ENCODE measurements around the gene PIGZ. TPM values are rescaled to one million over a fixed set of nuclear protein-coding genes. Genes with fewer than 3 reads are reported as not detected.

The PIGZ gene
- total RNA-seq, 1 experiment from 2014 or later: 1.4 TPM

DNA sequence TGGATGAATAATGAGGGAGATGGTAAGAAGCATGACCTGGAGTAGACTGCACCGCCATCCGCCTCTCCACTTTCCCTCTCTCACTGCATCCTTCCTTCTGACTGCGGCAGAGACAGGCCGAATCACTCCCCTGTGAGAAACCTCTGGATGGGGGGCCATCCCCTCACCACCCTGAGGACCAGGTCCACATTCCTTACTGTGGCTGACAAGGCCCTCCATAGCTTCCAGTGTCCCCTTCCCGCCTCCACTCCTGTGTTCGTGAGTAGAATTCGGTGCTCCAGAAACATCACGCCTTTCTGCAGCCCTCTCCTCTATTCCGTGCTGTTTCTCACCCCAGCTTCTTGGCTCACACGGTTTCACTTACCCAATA is 2.8 kb downstream of the PIGZ start:
- Histone ChIP-seq H3K27ac (ENCODE audit: low read depth, low read length) (no peak overlapping the region), H3K4me2 (ENCODE audit: low read length) (no peak overlapping the region), H3K36me3 (ENCODE audit: control insufficient read depth in 1 of 2, insufficient read depth in 2 of 2, low read length in 2 of 2) (no peaks in the 10 kb centered on the region), H3K9me2 (ENCODE audit: insufficient read depth) (no peaks in the 10 kb centered on the region), H2AFZ (ENCODE audit: low read depth, low read length, poor library complexity, severe bottlenecking) (no peak overlapping the region), H3K4me3 (replicated peaks in 1 of 2; ENCODE audit: low read depth in 1 of 2, low read length in 2 of 2) (no peak overlapping the region), H3K9me3 (ENCODE audit: control insufficient read depth in 1 of 2, insufficient read depth in 1 of 2, low read depth in 1 of 2, low read length in 2 of 2) (no peaks in the 10 kb centered on the region), H4K20me1 (ENCODE audit: insufficient read depth) (no peaks in the 10 kb centered on the region), H3K4me1 (ENCODE audit: control insufficient read depth in 1 of 2, insufficient read depth in 2 of 2, low read length in 2 of 2) (peaks cover 7 to 21% of the 10 kb centered on the region in 2 experiments; a peak in 2 of 4 replicates), H3K9ac (ENCODE audit: low read length) (no peak overlapping the region), H3K27me3 (ENCODE audit: insufficient read depth, low read length) (no peaks in the 10 kb centered on the region), H3K79me2 (ENCODE audit: insufficient read depth, low read length) (no peaks in the 10 kb centered on the region)
- intact Hi-C loops (cut with micrococcal nuclease): loop anchor here (5.0 kb wide), 1 partner anchor 438 kb away; no protein-coding TSS in a partner anchor
- TF ChIP-seq ELF1 (IDR thresholded peaks at IDR 0.05; ENCODE audit: borderline replicate concordance, low read depth): no peak
- TF ChIP-seq ZFX (IDR thresholded peaks at IDR 0.05): no peak
- TF ChIP-seq EZH2phosphoT487 (IDR thresholded peaks at IDR 0.05; ENCODE audit: borderline replicate concordance): no peak
- TF ChIP-seq, protein P1, sequence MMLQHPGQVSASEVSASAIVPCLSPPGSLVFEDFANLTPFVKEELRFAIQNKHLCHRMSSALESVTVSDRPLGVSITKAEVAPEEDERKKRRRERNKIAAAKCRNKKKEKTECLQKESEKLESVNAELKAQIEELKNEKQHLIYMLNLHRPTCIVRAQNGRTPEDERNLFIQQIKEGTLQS (IDR thresholded peaks at IDR 0.05): no peak
- TF ChIP-seq POLR2AphosphoS5 (IDR thresholded peaks at IDR 0.05; ENCODE audit: low read depth, low read length): no peak
- POLR2A ChIA-PET: no interaction called here
- no TSS peak for BruUV-seq (replicated peaks)
- no peak for ATAC-seq
- CTCF ChIA-PET: no interaction called here
- RAD21 ChIA-PET (ENCODE audit: low non-redundant PET in 1 of 2, low total read pairs in 2 of 2, uncharacterized antibody in 2 of 2, unreplicated experiment in 2 of 2): interaction anchor here in 1 of 2 experiments (0.6 kb wide), 1 partner anchor 277 kb away, joined by 3 read pairs; no protein-coding TSS in a partner anchor
- DNase-seq (ENCODE audit: low read depth, low spot score): no peak

- Histone ChIP-seq H3K4me2 (ENCODE audit: low read length) (no peak overlapping the region), H3K4me3 (replicated peaks in 1 of 2; ENCODE audit: low read depth in 1 of 2, low read length in 2 of 2) (no peak overlapping the region), H4K20me1 (ENCODE audit: insufficient read depth) (no peaks in the 10 kb centered on the region), H2AFZ (ENCODE audit: low read depth, low read length, poor library complexity, severe bottlenecking) (no peak overlapping the region), H3K27ac (ENCODE audit: low read depth, low read length) (no peak overlapping the region), H3K9ac (ENCODE audit: low read length) (no peak overlapping the region), H3K36me3 (ENCODE audit: control insufficient read depth in 1 of 2, insufficient read depth in 2 of 2, low read length in 2 of 2) (no peaks in the 10 kb centered on the region), H3K79me2 (ENCODE audit: insufficient read depth, low read length) (no peaks in the 10 kb centered on the region), H3K9me3 (ENCODE audit: control insufficient read depth in 1 of 2, insufficient read depth in 1 of 2, low read depth in 1 of 2, low read length in 2 of 2) (no peaks in the 10 kb centered on the region), H3K4me1 (ENCODE audit: control insufficient read depth in 1 of 2, insufficient read depth in 2 of 2, low read length in 2 of 2) (peaks cover 7 to 20% of the 10 kb centered on the region in 2 experiments; a peak in 2 of 4 replicates), H3K9me2 (ENCODE audit: insufficient read depth) (no peaks in the 10 kb centered on the region), H3K27me3 (ENCODE audit: insufficient read depth, low read length) (no peaks in the 10 kb centered on the region)
- DNase-seq (ENCODE audit: low read depth, low spot score): no peak
- intact Hi-C loops (cut with micrococcal nuclease): loop anchor here (5.0 kb wide), 1 partner anchor 438 kb away; no protein-coding TSS in a partner anchor
- ChIA-PET CTCF (no interaction called here), RAD21 (ENCODE audit: low non-redundant PET in 1 of 2, low total read pairs in 2 of 2, uncharacterized antibody in 2 of 2, unreplicated experiment in 2 of 2) (interaction anchor here in 1 of 2 experiments (0.6 kb wide), 1 partner anchor 276 kb away, joined by 3 read pairs; no protein-coding TSS in a partner anchor), POLR2A (no interaction called here)
- no peak for ATAC-seq
- no TSS peak for BruUV-seq (replicated peaks)
- TF ChIP-seq, protein P1 (IDR thresholded peaks at IDR 0.05): no peak
- TF ChIP-seq SRF (IDR thresholded peaks at IDR 0.05; ENCODE audit: low read depth): no peak
Observed at GRCh38 chr3:196965112-196965803, 3.4 kb downstream of the PIGZ start.

Data from HCT116 (cell line).